Astrocyte of the cerebellum (primary cell): ENCODE results near the gene CYFIP1.
"Not testable (repeated sequence)": the region's sequence is repeated elsewhere in the genome, so short reads cannot be mapped to it uniquely, and the experiment has no call there.

Experiments
- DNase-seq: peaks from one replicate; pipeline ENCODE4 v3.0.0-alpha.2; 2011; ENCODE audit warnings: low read depth
- H3K4me3 ChIP-seq: 2 replicates; pipeline ENCODE4 v1.5.1; 2011; ENCODE audit warnings: mild to moderate bottlenecking, low read depth, low read length, moderate library complexity
- CTCF ChIP-seq: IDR thresholded peaks from 2 replicates; pipeline ENCODE4 v1.5.1; 2012; ENCODE audit warnings: low read length, low read depth, moderate library complexity, mild to moderate bottlenecking; ENCODE audit errors: missing control alignments
- in situ Hi-C: cut with HindIII; loops from 2 replicates; pipeline ENCODE4 v1.10.0; 2017; ENCODE audit warnings: low sequenced_read_pairs

Gene CYFIP1

GRCh38 chr15:22980189-22981050, at the start of gene CYFIP1:
Gene CYFIP1 (minus strand): TSS chr15:22980368. CDS start chr15:22947285, 33,083 bp downstream.
- peak within 1 kb of the TSS; percentile 74 for H3K4me3 ChIP-seq
- DNase-seq = peak; percentile 61
- in situ Hi-C loops = no loop called here
- no peak for TF ChIP-seq CTCF

- no peak overlapping the region for H3K4me3 ChIP-seq
- in situ Hi-C loops = no loop called here
- TF ChIP-seq CTCF = no peak
- DNase-seq = no peak
Measured at GRCh38 chr15:23026218-23026617, 46.0 kb upstream of the CYFIP1 start.

GRCh38 chr15:23022156-23022555, 42.0 kb upstream of the CYFIP1 start:
- in situ Hi-C loops = no loop called here

GRCh38 chr15:23014394-23015000, 34.3 kb upstream of the CYFIP1 start:
- H3K4me3 ChIP-seq = no peak overlapping the region
- TF ChIP-seq CTCF = no peak
- no peak for DNase-seq
- in situ Hi-C loops = no loop called here

More at GRCh38 chr15:23022156-23022555, 42.0 kb upstream of the CYFIP1 start:
- no peak overlapping the region for H3K4me3 ChIP-seq
- no peak for TF ChIP-seq CTCF
- no peak for DNase-seq

GRCh38 chr15:23013681-23014080, 33.5 kb upstream of the CYFIP1 start:
- in situ Hi-C loops = no loop called here
- DNase-seq = no peak
- no peak overlapping the region for H3K4me3 ChIP-seq
- TF ChIP-seq CTCF = no peak

GRCh38 chr15:23012616-23013015, 32.4 kb upstream of the CYFIP1 start:
- in situ Hi-C loops, H3K4me3 ChIP-seq, DNase-seq: not testable (repeated sequence)

- no peak for TF ChIP-seq CTCF
- in situ Hi-C loops = no loop called here
- no peak overlapping the region for H3K4me3 ChIP-seq
- DNase-seq = no peak
Measured at GRCh38 chr15:23003736-23004135, 23.6 kb upstream of the CYFIP1 start.
